Choroid plexus epithelial cell (primary cell): ENCODE results near the gene YJEFN3.

ENCODE experiments used
- DNase-seq: peaks from one replicate; pipeline ENCODE4 v3.0.0-alpha.2; 2010; ENCODE audit warnings: low read depth
- H3K4me3 ChIP-seq: 2 replicates; pipeline ENCODE4 v1.5.1; 2011; ENCODE audit warnings: low read depth, mild to moderate bottlenecking, control low read depth, low read length, moderate library complexity
- TF ChIP-seq, protein P1 (sequence below): conservative IDR thresholded peaks from 2 replicates; pipeline ENCODE4 v1.5.1; 2011; ENCODE audit warnings: low read depth, mild to moderate bottlenecking, control low read depth, inconsistent platforms, low read length, moderate library complexity

Gene YJEFN3

DNA sequence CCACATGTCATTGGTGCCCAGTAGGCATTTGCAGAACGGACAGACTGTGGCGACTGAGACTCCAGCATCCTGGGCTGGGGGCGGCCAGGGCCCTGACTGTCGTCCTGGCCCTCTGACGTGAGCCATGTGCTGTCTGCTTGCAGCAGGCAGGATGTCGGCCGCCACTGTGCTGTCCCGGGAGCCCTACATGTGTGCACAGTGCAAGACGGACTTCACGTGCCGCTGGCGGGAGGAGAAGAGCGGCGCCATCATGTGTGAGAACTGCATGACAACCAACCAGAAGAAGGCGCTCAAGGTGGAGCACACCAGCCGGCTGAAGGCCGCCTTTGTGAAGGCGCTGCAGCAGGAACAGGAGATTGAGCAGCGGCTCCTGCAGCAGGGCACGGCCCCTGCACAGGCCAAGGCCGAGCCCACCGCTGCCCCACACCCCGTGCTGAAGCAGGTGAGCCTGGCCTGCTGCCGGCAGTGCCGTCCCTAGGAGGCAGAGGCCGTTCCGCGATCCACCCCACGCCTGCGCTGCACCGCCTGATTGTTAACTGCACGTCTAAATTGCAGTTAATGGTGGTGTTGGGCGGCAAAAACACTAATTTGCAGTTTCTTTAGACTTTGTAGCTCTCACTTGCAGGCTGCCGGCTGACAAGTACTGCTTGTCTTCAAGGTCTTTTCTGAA lies 27.6 kb upstream of the YJEFN3 start:
- no peak overlapping the region for H3K4me3 ChIP-seq
- TF ChIP-seq, protein P1, sequence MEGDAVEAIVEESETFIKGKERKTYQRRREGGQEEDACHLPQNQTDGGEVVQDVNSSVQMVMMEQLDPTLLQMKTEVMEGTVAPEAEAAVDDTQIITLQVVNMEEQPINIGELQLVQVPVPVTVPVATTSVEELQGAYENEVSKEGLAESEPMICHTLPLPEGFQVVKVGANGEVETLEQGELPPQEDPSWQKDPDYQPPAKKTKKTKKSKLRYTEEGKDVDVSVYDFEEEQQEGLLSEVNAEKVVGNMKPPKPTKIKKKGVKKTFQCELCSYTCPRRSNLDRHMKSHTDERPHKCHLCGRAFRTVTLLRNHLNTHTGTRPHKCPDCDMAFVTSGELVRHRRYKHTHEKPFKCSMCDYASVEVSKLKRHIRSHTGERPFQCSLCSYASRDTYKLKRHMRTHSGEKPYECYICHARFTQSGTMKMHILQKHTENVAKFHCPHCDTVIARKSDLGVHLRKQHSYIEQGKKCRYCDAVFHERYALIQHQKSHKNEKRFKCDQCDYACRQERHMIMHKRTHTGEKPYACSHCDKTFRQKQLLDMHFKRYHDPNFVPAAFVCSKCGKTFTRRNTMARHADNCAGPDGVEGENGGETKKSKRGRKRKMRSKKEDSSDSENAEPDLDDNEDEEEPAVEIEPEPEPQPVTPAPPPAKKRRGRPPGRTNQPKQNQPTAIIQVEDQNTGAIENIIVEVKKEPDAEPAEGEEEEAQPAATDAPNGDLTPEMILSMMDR: no peak
- no peak for DNase-seq

GRCh38 chr19:19501798-19502197 lies 26.9 kb upstream of the YJEFN3 start:
- H3K4me3 ChIP-seq: no peak overlapping the region
- DNase-seq: no peak
- TF ChIP-seq, protein P1: no peak

- TF ChIP-seq, protein P1: no peak
- no peak for DNase-seq
- no peak overlapping the region for H3K4me3 ChIP-seq
These were observed 26.4 kb upstream of the YJEFN3 start for GRCh38 chr19:19502281-19502680.

DNA sequence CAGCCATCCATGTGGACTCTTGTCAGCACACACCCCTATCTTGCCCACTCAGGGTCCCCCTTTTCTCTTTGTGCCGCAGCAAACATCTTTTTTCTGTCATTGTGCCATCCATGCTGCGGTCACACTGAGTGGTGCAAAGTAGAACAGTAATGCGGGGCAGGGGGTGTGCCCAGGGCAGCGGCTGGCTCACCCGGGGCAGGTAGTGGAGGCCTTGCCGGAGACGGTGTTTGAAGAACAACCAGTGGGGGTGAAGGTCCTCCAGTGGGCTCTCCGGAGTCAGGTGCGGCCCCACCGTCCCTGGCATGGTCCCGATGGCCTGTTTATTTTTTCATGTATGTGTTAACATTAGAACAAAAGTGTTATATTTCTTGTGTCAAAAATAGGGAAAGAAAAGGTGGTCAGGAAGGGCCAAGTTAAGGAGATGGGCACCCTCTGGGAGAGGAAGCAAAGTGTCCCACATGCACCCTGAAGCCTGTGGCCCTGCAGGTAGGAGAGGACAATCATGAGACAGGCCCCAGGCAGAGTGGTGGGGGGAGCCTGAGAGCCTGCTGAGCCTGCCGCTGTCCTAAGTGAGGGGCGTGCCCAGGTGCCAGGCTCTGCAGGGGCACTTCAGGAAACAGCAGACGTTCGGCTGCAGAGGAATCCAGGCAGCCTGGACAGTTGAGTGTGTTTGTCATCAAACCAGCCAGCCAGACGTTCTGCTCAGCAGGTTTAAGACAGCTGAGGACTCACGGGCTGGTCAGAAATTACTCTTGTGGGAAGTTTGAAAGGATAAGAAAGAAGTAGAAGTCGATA lies 25.7 kb upstream of the YJEFN3 start:
- TF ChIP-seq, protein P1: no peak
- DNase-seq: no peak
- H3K4me3 ChIP-seq: no peak overlapping the region

GRCh38 chr19:19504754-19505668 lies 23.7 kb upstream of the YJEFN3 start:
- DNase-seq: no peak
- TF ChIP-seq, protein P1: no peak
- no peak overlapping the region for H3K4me3 ChIP-seq

DNA sequence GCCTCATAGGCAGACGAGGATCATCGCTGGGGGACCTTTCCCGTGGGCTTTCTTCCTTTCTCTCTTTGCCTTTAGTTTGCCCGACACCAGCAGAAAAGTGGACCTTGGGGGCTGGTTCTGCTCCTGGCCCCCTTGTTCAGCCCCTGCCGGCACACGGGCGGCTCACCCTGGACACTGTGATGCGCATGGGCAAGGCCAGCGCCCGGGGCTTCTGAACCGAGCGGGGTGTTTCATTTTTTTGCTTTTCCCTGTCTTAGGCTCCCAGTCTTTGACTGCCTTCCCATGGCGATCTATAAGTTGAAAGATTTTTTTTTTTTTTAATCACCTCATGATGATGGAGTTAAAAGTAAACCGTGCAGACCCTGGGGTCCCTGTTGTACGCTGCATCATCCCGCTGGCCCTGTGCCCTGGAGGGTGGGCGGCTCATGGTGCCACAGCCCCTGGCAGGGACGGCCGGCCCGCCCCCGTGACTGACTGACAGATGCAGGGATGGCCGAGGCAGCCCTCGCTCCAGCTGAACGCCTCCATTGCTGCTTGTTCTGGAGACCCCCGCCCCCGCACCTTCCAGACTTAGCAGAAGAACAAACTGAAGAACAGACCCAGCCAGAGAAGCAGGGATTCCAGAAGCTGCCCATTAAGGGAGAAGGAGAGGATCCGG lies 22.9 kb upstream of the YJEFN3 start:
- no peak for DNase-seq
- TF ChIP-seq, protein P1: no peak
- no peak overlapping the region for H3K4me3 ChIP-seq
